Lung (tissue), 12 donors: Measurements from ENCODE around the gene AFMID. TPM values are rescaled to one million over a fixed set of nuclear protein-coding genes. Genes with fewer than 3 reads are reported as not detected.
A peak's percentile ranks its signal among the peaks of the same experiment; 100 is the strongest.

Experiments used
- ATAC-seq: fragments of 200-7000 bp; cut with Tn5 transposase; one replicate; pipeline ENCODE4 v1.9.1; 2020; ENCODE audit warnings: moderate number of reproducible peaks; ENCODE audit not compliant: insufficient read depth, low FRiP score
- DNase-seq, 3 donors: peaks; one replicate each; pipeline ENCODE4 v3.0.0-alpha.2; 2013 to 2017
- H3K27ac ChIP-seq, 2 donors: one replicate each; pipeline ENCODE4 v1.5.1; 2013; ENCODE audit warnings: mild to moderate bottlenecking in 2 of 2, moderate library complexity in 2 of 2, control low read depth in 1 of 2, inconsistent platforms in 1 of 2, low read depth in 1 of 2, low read length in 1 of 2
- H3K27me3 ChIP-seq, 3 donors: one replicate each; pipeline ENCODE4 v1.5.1; 2013; ENCODE audit warnings: low read length in 2 of 3; ENCODE audit not compliant: control insufficient read depth in 3 of 3, insufficient read depth in 3 of 3
- H3K36me3 ChIP-seq, 4 donors: one replicate each; pipeline ENCODE4 v1.5.1; 2013; ENCODE audit warnings: low read length in 4 of 4, mild to moderate bottlenecking in 1 of 4, moderate library complexity in 1 of 4; ENCODE audit not compliant: control insufficient read depth in 4 of 4, insufficient read depth in 4 of 4
- H3K4me1 ChIP-seq, 5 donors: one replicate each; pipeline ENCODE4 v1.5.1; 2013; ENCODE audit warnings: low read length in 5 of 5, mild to moderate bottlenecking in 2 of 5, moderate library complexity in 1 of 5; ENCODE audit not compliant: control insufficient read depth in 5 of 5, insufficient read depth in 5 of 5
- H3K4me3 ChIP-seq: one replicate; pipeline ENCODE4 v1.5.1; 2013; ENCODE audit warnings: mild to moderate bottlenecking, control low read depth, moderate library complexity
- H3K9ac ChIP-seq, 2 donors: one replicate each; pipeline ENCODE4 v1.5.1; 2013; ENCODE audit warnings: low read length in 2 of 2, control low read depth in 1 of 2; ENCODE audit not compliant: insufficient read depth in 1 of 2
- H3K9me3 ChIP-seq, 4 donors: one replicate each; pipeline ENCODE4 v1.5.1; 2013; ENCODE audit warnings: low read length in 3 of 4, mild to moderate bottlenecking in 1 of 4, moderate library complexity in 1 of 4; ENCODE audit not compliant: control insufficient read depth in 4 of 4, insufficient read depth in 3 of 4
- whole genome bisulfite sequencing, 2 donors: extraction: QIAGEN DNeasy Blood & Tissue Kit; methylation state at CpG; one replicate each; pipeline ENCODE4 v1.1.7; 2013; 5-methylcytosine and 5-hydroxymethylcytosine counted together
- polyA plus RNA-seq, 2 donors: library from polyadenylated mRNA; stranded (reverse); fragments of 200-250 nt; gene quantifications; one replicate each; pipeline ENCODE4 v1.2.1, GENCODE V29; 2013
- total RNA-seq, 2 donors: library from RNA; depleted of rRNA in 1 of 2; stranded (reverse); fragments of >200 nt in 1 of 2; gene quantifications; one replicate each; pipeline ENCODE4 v1.2.1, GENCODE V29; 2014 to 2021
- TF ChIP-seq, protein P1 (sequence below): IDR thresholded peaks from 2 replicates; pipeline ENCODE4 v1.5.1; 2012; ENCODE audit warnings: mild to moderate bottlenecking; ENCODE audit errors: control extremely low read depth, extremely low read depth
- donor health status: control.
- donor health status: control.
- donor health status: Bipolar disorder and iron deficiency.
- donor health status: healthy.
- donor health status: DM: yes; HTN: yes; CAD: no.

Gene AFMID
- total and polyA plus RNA-seq, 4 donors, result 24.6 to 35.4 (median 34.3) TPM

GRCh38 chr17:78223061-78223460, 35.9 kb downstream of the AFMID start:
- no peaks in the 10 kb centered on the region for H3K27me3 ChIP-seq
- no peaks in the 10 kb centered on the region for H3K9me3 ChIP-seq
- ATAC-seq, result no peak
- H3K27ac ChIP-seq, result peak overlapping the region in 1 of 2 donors; percentile 73
- H3K9ac ChIP-seq, result no peak overlapping the region
- DNase-seq, result peak in 1 of 3 donors; percentile 25
- H3K4me1 ChIP-seq, result peaks cover 0 to 3% (median 0%) of the 10 kb centered on the region in 5 donors
- TF ChIP-seq, protein P1, sequence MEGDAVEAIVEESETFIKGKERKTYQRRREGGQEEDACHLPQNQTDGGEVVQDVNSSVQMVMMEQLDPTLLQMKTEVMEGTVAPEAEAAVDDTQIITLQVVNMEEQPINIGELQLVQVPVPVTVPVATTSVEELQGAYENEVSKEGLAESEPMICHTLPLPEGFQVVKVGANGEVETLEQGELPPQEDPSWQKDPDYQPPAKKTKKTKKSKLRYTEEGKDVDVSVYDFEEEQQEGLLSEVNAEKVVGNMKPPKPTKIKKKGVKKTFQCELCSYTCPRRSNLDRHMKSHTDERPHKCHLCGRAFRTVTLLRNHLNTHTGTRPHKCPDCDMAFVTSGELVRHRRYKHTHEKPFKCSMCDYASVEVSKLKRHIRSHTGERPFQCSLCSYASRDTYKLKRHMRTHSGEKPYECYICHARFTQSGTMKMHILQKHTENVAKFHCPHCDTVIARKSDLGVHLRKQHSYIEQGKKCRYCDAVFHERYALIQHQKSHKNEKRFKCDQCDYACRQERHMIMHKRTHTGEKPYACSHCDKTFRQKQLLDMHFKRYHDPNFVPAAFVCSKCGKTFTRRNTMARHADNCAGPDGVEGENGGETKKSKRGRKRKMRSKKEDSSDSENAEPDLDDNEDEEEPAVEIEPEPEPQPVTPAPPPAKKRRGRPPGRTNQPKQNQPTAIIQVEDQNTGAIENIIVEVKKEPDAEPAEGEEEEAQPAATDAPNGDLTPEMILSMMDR, result no peak
- peaks cover 0 to 4% (median under 1%) of the 10 kb centered on the region in 4 donors for H3K36me3 ChIP-seq
- WGBS, 2 donors, result 56 to 60% methylated on average over 4 of the region's 4 CpGs
- H3K4me3 ChIP-seq, result no peak overlapping the region

DNA sequence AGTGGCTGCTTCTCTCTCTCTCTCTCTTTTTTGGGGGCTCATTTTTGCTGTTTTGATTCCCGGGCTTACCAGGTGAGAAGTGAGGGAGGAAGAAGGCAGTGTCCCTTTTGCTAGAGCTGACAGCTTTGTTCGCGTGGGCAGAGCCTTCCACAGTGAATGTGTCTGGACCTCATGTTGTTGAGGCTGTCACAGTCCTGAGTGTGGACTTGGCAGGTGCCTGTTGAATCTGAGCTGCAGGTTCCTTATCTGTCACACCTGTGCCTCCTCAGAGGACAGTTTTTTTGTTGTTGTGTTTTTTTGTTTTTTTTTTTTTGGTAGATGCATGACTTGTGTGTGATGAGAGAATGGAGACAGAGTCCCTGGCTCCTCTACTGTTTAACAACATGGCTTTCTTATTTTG, 36.6 kb downstream of the AFMID start:
- no peak overlapping the region for H3K4me3 ChIP-seq
- H3K4me1 ChIP-seq, result peaks cover 0 to 3% (median 0%) of the 10 kb centered on the region in 5 donors
- H3K9ac ChIP-seq, result no peak overlapping the region
- H3K27me3 ChIP-seq, result no peaks in the 10 kb centered on the region
- no peaks in the 10 kb centered on the region for H3K9me3 ChIP-seq
- peaks cover 0 to 4% (median under 1%) of the 10 kb centered on the region in 4 donors for H3K36me3 ChIP-seq
- TF ChIP-seq, protein P1, result no peak
- DNase-seq, result no peak
- H3K27ac ChIP-seq, result peak overlapping the region in 1 of 2 donors; percentile 52
- no peak for ATAC-seq
- WGBS, 2 donors, result 70 to 74% methylated on average over 3 of the region's 3 CpGs

DNA sequence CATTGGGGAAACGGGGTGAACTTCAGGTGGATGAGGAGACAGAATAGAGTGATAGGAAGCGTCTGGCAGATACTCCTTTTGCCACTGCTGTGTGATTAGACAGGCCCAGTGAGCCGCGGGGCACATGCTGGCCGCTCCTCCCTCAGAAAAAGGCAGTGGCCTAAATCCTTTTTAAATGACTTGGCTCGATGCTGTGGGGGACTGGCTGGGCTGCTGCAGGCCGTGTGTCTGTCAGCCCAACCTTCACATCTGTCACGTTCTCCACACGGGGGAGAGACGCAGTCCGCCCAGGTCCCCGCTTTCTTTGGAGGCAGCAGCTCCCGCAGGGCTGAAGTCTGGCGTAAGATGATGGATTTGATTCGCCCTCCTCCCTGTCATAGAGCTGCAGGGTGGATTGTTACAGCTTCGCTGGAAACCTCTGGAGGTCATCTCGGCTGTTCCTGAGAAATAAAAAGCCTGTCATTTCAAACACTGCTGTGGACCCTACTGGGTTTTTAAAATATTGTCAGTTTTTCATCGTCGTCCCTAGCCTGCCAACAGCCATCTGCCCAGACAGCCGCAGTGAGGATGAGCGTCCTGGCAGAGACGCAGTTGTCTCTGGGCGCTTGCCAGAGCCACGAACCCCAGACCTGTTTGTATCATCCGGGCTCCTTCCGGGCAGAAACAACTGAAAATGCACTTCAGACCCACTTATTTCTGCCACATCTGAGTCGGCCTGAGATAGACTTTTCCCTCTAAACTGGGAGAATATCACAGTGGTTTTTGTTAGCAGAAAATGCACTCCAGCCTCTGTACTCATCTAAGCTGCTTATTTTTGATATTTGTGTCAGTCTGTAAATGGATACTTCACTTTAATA, 37.3 kb downstream of the AFMID start:
- H3K9me3 ChIP-seq, result no peaks in the 10 kb centered on the region
- no peak overlapping the region for H3K9ac ChIP-seq
- H3K27me3 ChIP-seq, result no peaks in the 10 kb centered on the region
- H3K27ac ChIP-seq, result peak overlapping the region in 1 of 2 donors; percentile 65
- peaks cover 0 to 4% (median under 1%) of the 10 kb centered on the region in 4 donors for H3K36me3 ChIP-seq
- WGBS, 2 donors, result 77 to 78% methylated on average over 27 of the region's 27 CpGs
- TF ChIP-seq, protein P1, result no peak
- no peak for ATAC-seq
- peaks cover 0 to 3% (median 0%) of the 10 kb centered on the region in 5 donors for H3K4me1 ChIP-seq
- H3K4me3 ChIP-seq, result no peak overlapping the region
- no peak for DNase-seq
